Smooth muscle cell (in vitro differentiated cells): ENCODE results near the gene BRICD5. TPM values are rescaled to one million over a fixed set of nuclear protein-coding genes. Genes with fewer than 3 reads are reported as not detected.

Experiments
- DNase-seq: peaks from one replicate; lab custom pipeline; 2025; ENCODE audit not compliant: unreplicated experiment; lab: John Stamatoyannopoulos, UW
- H2AFZ ChIP-seq: fragments of 200-600 bp; sonication (generic); 2 replicates; pipeline ENCODE4 v1.6.0; 2016; ENCODE audit warnings: antibody characterized with exemption, low read depth, mild to moderate bottlenecking
- H3F3A ChIP-seq: fragments of 200-600 bp; sonication (generic); 2 replicates; pipeline ENCODE4 v1.6.0; 2017; ENCODE audit warnings: antibody characterized with exemption, low read depth
- H3K27ac ChIP-seq: fragments of 200-600 bp; sonication (generic); 2 replicates; pipeline ENCODE4 v1.5.1; 2016; ENCODE audit warnings: low read depth, mild to moderate bottlenecking
- H3K27me3 ChIP-seq: fragments of 200-600 bp; sonication (generic); 2 replicates; pipeline ENCODE4 v1.6.1; 2016; ENCODE audit warnings: low read depth, mild to moderate bottlenecking
- H3K36me3 ChIP-seq: fragments of 200-600 bp; sonication (generic); 2 replicates; pipeline ENCODE4 v1.5.1; 2016; ENCODE audit warnings: low read depth
- H3K4me1 ChIP-seq: fragments of 200-600 bp; sonication (generic); 2 replicates; pipeline ENCODE4 v1.5.1; 2016; ENCODE audit warnings: low read depth
- H3K4me2 ChIP-seq: fragments of 200-600 bp; sonication (generic); 2 replicates; pipeline ENCODE4 v1.6.0; 2016; ENCODE audit warnings: mild to moderate bottlenecking
- H3K4me3 ChIP-seq: fragments of 200-600 bp; sonication (generic); 2 replicates; pipeline ENCODE4 v1.5.1; 2016; ENCODE audit warnings: mild to moderate bottlenecking
- H3K79me2 ChIP-seq: fragments of 200-600 bp; sonication (generic); 2 replicates; pipeline ENCODE4 v1.6.0; 2016; ENCODE audit warnings: low read depth, mild to moderate bottlenecking
- H3K9ac ChIP-seq: fragments of 200-600 bp; sonication (generic); 2 replicates; pipeline ENCODE4 v1.6.0; 2016; ENCODE audit warnings: low read depth
- H3K9me3 ChIP-seq: fragments of 200-600 bp; sonication (generic); replicated peaks from 2 replicates; pipeline ENCODE4 v1.5.1; 2016; ENCODE audit warnings: low read depth
- H4K20me1 ChIP-seq: fragments of 200-600 bp; sonication (generic); 2 replicates; pipeline ENCODE4 v1.6.0; 2016; ENCODE audit warnings: low read depth
- CTCF ChIP-seq: fragments of 200-600 bp; sonication (generic); IDR thresholded peaks from 2 replicates; pipeline ENCODE4 v1.5.1; 2017; ENCODE audit warnings: borderline replicate concordance, mild to moderate bottlenecking, antibody characterized with exemption; ENCODE audit not compliant: insufficient read depth, poor library complexity, severe bottlenecking
- WGBS: methylation state at CpG from one replicate; pipeline ENCODE4 v1.1.7; 2016; ENCODE audit warnings: low lambda C conversion rate; 5-methylcytosine and 5-hydroxymethylcytosine counted together
- polyA plus RNA-seq: library from polyadenylated mRNA; unstranded; fragments of >200 nt; fragmentation: Nextera tagmentation; extraction: Ambion mirVana; gene quantifications from 2 replicates; pipeline ENCODE4 v1.2.1, GENCODE V29; 2016
- total RNA-seq: library from RNA; depleted of rRNA; stranded (reverse); fragments of >200 nt; gene quantifications from 2 replicates; pipeline ENCODE4 v1.2.3, GENCODE V29; 2014

BRICD5 gene
- total and polyA plus RNA-seq, 2 experiments from 2014 or later = 2.0 to 4.7 TPM

GRCh38 chr16:2194852-2195321 lies 15.8 kb downstream of the BRICD5 start:
- H3K36me3 ChIP-seq = no peaks in the 10 kb centered on the region
- H2AFZ ChIP-seq = no peak overlapping the region
- peak overlapping the region; percentile 88 for H3K4me2 ChIP-seq
- no peak for DNase-seq
- H3F3A ChIP-seq = no peaks in the 10 kb centered on the region
- peak overlapping the region; percentile 46 for H3K4me3 ChIP-seq
- H3K9me3 ChIP-seq = no peaks in the 10 kb centered on the region
- 22% methylated on average over 10 of the region's 10 CpGs for WGBS
- H3K9ac ChIP-seq = no peak overlapping the region
- no peaks in the 10 kb centered on the region for H3K4me1 ChIP-seq
- H4K20me1 ChIP-seq = no peaks in the 10 kb centered on the region
- peak; percentile 34 for TF ChIP-seq CTCF
- no peak overlapping the region for H3K27ac ChIP-seq
- H3K27me3 ChIP-seq = peaks cover 43% of the 10 kb centered on the region
- no peaks in the 10 kb centered on the region for H3K79me2 ChIP-seq

DNA sequence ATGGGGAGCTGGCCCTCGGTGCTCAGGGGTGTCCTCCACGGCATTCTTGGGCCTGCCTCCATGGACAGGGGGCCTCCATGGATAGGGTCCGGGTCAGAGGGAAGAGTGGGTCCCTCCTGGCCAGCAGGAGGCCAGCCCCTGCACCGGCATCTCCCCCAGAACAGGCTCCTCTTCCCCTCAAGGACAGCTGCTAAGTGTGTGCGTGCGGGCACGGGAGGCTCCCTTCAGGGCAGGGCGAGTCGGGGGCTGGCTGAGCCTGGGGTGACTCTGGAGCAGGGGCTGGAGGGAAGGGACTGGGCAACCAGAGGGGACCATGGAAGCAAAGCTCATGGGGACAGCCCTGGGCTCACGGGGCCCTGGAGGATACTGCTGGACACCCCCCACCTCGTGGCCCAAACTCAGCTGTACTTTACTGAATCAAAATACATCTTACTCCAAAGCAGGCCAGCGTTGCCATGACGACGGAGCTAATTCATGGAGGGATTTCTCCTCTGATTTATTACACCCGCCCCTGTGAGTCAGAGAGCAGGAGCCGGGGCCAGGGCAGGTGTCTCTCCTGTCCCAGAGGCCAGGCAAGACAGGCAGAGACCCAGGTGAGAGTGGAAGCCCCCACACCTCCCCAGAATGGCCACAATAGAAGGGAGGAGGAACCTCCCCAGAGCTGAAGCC lies 16.4 kb downstream of the BRICD5 start:
- no peaks in the 10 kb centered on the region for H3K36me3 ChIP-seq
- H3K4me2 ChIP-seq = no peak overlapping the region
- DNase-seq = no peak
- no peaks in the 10 kb centered on the region for H3F3A ChIP-seq
- H3K4me1 ChIP-seq = no peaks in the 10 kb centered on the region
- no peak for TF ChIP-seq CTCF
- H4K20me1 ChIP-seq = no peaks in the 10 kb centered on the region
- peaks cover 43% of the 10 kb centered on the region for H3K27me3 ChIP-seq
- no peaks in the 10 kb centered on the region for H3K9me3 ChIP-seq
- no peak overlapping the region for H3K27ac ChIP-seq
- H3K9ac ChIP-seq = no peak overlapping the region
- H3K79me2 ChIP-seq = no peaks in the 10 kb centered on the region
- WGBS = 78% methylated on average over 16 of the region's 16 CpGs
- no peak overlapping the region for H2AFZ ChIP-seq
- no peak overlapping the region for H3K4me3 ChIP-seq

DNA sequence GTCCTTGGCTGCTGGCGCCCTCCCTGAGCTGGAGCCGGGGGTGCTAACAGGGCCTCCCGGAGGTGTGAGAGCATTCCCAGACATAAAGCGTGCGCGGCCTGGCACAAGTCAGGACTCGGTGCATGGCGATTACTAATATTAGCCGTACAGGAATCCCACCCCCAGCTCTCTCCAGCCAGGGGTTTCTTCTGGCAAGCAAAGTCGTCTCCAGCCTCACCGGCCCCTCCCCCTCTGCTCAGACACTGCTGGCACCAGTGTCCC lies 19.3 kb downstream of the BRICD5 start:
- Histone ChIP-seq H3K9ac (no peak overlapping the region), H3K36me3 (no peaks in the 10 kb centered on the region), H3K27me3 (peaks cover 16% of the 10 kb centered on the region), H3K4me3 (no peak overlapping the region), H3K4me1 (no peaks in the 10 kb centered on the region), H3K27ac (no peak overlapping the region), H3K9me3 (no peaks in the 10 kb centered on the region), H3K4me2 (no peak overlapping the region), H4K20me1 (no peaks in the 10 kb centered on the region), H3F3A (no peaks in the 10 kb centered on the region), H3K79me2 (no peaks in the 10 kb centered on the region), H2AFZ (no peak overlapping the region)
- 91% methylated on average over 11 of the region's 11 CpGs for WGBS
- TF ChIP-seq CTCF = no peak
- DNase-seq = no peak
